BJ (cell line): Measurements from ENCODE around the gene CCDC154. TPM values are rescaled to one million over a fixed set of nuclear protein-coding genes. Genes with fewer than 3 reads are reported as not detected.

Experiments
- CTCF ChIA-PET: fragments of 350-600 bp; formaldehyde crosslinking; extraction: SDS; loops from one replicate; lab custom pipeline; 2021; ENCODE audit warnings: antibody characterized with exemption, inconsistent platforms; lab: Yijun Ruan, JAX
- POLR2A ChIA-PET: fragments of 300-600 bp; sonication (Branson Sonifier 250); formaldehyde crosslinking; extraction: SDS; loops from one replicate; lab custom pipeline; 2021; ENCODE audit warnings: antibody characterized with exemption; lab: Charles Lee
- DNase-seq: peaks from one replicate; pipeline ENCODE4 v3.0.0-alpha.2; 2011; ENCODE audit warnings: low read depth
- H3K27me3 ChIP-seq: 2 replicates; pipeline ENCODE4 v1.6.0; 2011; ENCODE audit warnings: low read length; ENCODE audit not compliant: control insufficient read depth, insufficient read depth
- H3K36me3 ChIP-seq: 2 replicates; pipeline ENCODE4 v1.5.1; 2011; ENCODE audit warnings: low read length; ENCODE audit not compliant: control insufficient read depth, insufficient read depth
- H3K4me3 ChIP-seq: 2 replicates; pipeline ENCODE4 v1.5.1; 2011; ENCODE audit warnings: low read depth, mild to moderate bottlenecking, control low read depth, low read length
- CTCF ChIP-seq: IDR thresholded peaks from 2 replicates; pipeline ENCODE4 v1.5.1; 2011; ENCODE audit warnings: low read depth, mild to moderate bottlenecking, control low read depth, inconsistent platforms, low read length, moderate library complexity; ENCODE audit not compliant: insufficient read depth
- polyA plus RNA-seq: library from polyadenylated mRNA; depleted of rRNA; stranded (reverse); fragments of >200 nt; gene quantifications from 2 replicates; pipeline ENCODE4 v1.2.3, GENCODE V29; 2011

CCDC154 gene
- polyA plus RNA-seq, 1 experiment, result 0.04 TPM

GRCh38 chr16:1452530-1452929, 8.2 kb upstream of the CCDC154 start:
- POLR2A ChIA-PET, result no interaction called here
- DNase-seq, result no peak
- TF ChIP-seq CTCF, result no peak
- CTCF ChIA-PET, result interaction anchor here (0.6 kb wide), 1 partner anchor 27 kb away, joined by 3 read pairs; no protein-coding TSS in a partner anchor
- Histone ChIP-seq H3K4me3 (no peak overlapping the region), H3K36me3 (peaks cover 32% of the 10 kb centered on the region), H3K27me3 (no peaks in the 10 kb centered on the region)

- POLR2A ChIA-PET, result no interaction called here
- TF ChIP-seq CTCF, result no peak
- CTCF ChIA-PET, result no interaction called here
Observed at GRCh38 chr16:1451702-1452392, 7.5 kb upstream of the CCDC154 start.

GRCh38 chr16:1450841-1451240, 6.5 kb upstream of the CCDC154 start:
- no peaks in the 10 kb centered on the region for H3K27me3 ChIP-seq
- TF ChIP-seq CTCF, result no peak
- POLR2A ChIA-PET, result no interaction called here
- peaks cover 32% of the 10 kb centered on the region for H3K36me3 ChIP-seq
- DNase-seq, result no peak
- H3K4me3 ChIP-seq, result no peak overlapping the region
- CTCF ChIA-PET, result no interaction called here

More at GRCh38 chr16:1451702-1452392, 7.5 kb upstream of the CCDC154 start:
- Histone ChIP-seq H3K27me3 (no peaks in the 10 kb centered on the region), H3K4me3 (no peak overlapping the region), H3K36me3 (peaks cover 32% of the 10 kb centered on the region)
- DNase-seq, result no peak

- no peak for TF ChIP-seq CTCF
- no peak for DNase-seq
- no peak overlapping the region for H3K4me3 ChIP-seq
- ChIA-PET POLR2A (no interaction called here), CTCF (no interaction called here)
- H3K36me3 ChIP-seq, result peaks cover 31% of the 10 kb centered on the region
- no peaks in the 10 kb centered on the region for H3K27me3 ChIP-seq
Observed at GRCh38 chr16:1450218-1450617, 5.9 kb upstream of the CCDC154 start.

- ChIA-PET CTCF (no interaction called here), POLR2A (no interaction called here)
- TF ChIP-seq CTCF, result no peak
- no peak for DNase-seq
- peaks cover 30% of the 10 kb centered on the region for H3K36me3 ChIP-seq
- H3K27me3 ChIP-seq, result no peaks in the 10 kb centered on the region
- no peak overlapping the region for H3K4me3 ChIP-seq
Observed at GRCh38 chr16:1449201-1449788, 4.9 kb upstream of the CCDC154 start.
